ENCODE measurements around the gene OCA2.
"Not testable (repeated sequence)": the region's sequence is repeated elsewhere in the genome, so short reads cannot be mapped to it uniquely, and the experiment has no call there.

The OCA2 gene

GRCh38 chr15:27993544-27993943 is 105.6 kb downstream of the OCA2 start:
- no peak for DNase-seq

- no peak for DNase-seq
These were observed 108.3 kb downstream of the OCA2 start for GRCh38 chr15:27990521-27991515.

GRCh38 chr15:27989838-27990237 is 109.3 kb downstream of the OCA2 start:
- no peak for DNase-seq

GRCh38 chr15:27989427-27989826 is 109.7 kb downstream of the OCA2 start:
- DNase-seq, result no peak

GRCh38 chr15:27985099-27985498 is 114.0 kb downstream of the OCA2 start:
- DNase-seq, result no peak

- DNase-seq, result no peak
These were observed 115.6 kb downstream of the OCA2 start for GRCh38 chr15:27983496-27983895.

GRCh38 chr15:27977696-27978095 is 121.4 kb downstream of the OCA2 start:
- DNase-seq, result no peak

GRCh38 chr15:27973886-27974285 is 125.2 kb downstream of the OCA2 start:
- DNase-seq, result no peak

GRCh38 chr15:27970661-27971392 is 128.3 kb downstream of the OCA2 start:
- no peak for DNase-seq

- no peak for DNase-seq
These were observed 131.6 kb downstream of the OCA2 start for GRCh38 chr15:27967541-27967940.

- DNase-seq, result no peak
These were observed 133.6 kb downstream of the OCA2 start for GRCh38 chr15:27965546-27965945.

GRCh38 chr15:27961801-27962200 is 137.3 kb downstream of the OCA2 start:
- DNase-seq, result no peak

GRCh38 chr15:27958911-27959578 is 140.1 kb downstream of the OCA2 start:
- no peak for DNase-seq

GRCh38 chr15:27956285-27956684 is 142.8 kb downstream of the OCA2 start:
- no peak for DNase-seq

- DNase-seq, result no peak
These were observed 144.0 kb downstream of the OCA2 start for GRCh38 chr15:27955087-27955486.

GRCh38 chr15:27952593-27952992 is 146.5 kb downstream of the OCA2 start:
- not testable (repeated sequence) for DNase-seq

- no peak for DNase-seq
These were observed 147.8 kb downstream of the OCA2 start for GRCh38 chr15:27951191-27951890.

- DNase-seq, result no peak
These were observed 150.0 kb downstream of the OCA2 start for GRCh38 chr15:27949089-27949488.

GRCh38 chr15:27939246-27939645 is 159.9 kb downstream of the OCA2 start:
- no peak for DNase-seq

GRCh38 chr15:27937851-27938250 is 161.3 kb downstream of the OCA2 start:
- DNase-seq, result no peak

GRCh38 chr15:27936164-27936563 is 163.0 kb downstream of the OCA2 start:
- DNase-seq, result no peak

GRCh38 chr15:27935328-27935727 is 163.8 kb downstream of the OCA2 start:
- DNase-seq, result no peak

GRCh38 chr15:27934782-27935181 is 164.3 kb downstream of the OCA2 start:
- DNase-seq, result no peak

All from activated T-cell treated with anti-CD3 and anti-CD28 coated beads, Interleukin-2, amount 50 U/mL, for 1 hour (primary cell).